ENCODE measurements around the gene SDR42E1. TPM values are rescaled to one million over a fixed set of nuclear protein-coding genes. Genes with fewer than 3 reads are reported as not detected.

SDR42E1 gene
- total RNA-seq, 1 donor from 2014 or later, result 0.37 TPM

DNA sequence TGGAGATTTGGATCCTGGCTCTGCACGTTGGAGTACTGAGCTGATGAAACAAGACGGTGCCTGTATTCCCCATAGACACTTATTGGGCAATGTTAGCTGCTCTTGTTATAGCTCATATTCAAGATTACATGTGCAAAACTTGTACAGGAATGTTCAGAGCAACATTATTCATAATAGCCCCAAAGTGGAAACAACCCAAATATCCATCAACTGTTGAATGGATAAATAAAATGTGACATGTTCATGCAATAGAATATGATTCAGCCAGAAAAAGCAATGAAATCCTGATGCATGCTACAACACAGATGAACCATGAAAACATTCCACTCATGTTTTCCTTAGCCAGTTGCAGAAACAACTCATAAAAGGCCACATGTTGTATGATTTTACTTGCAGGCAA is 5.7 kb upstream of the SDR42E1 start:
- TF ChIP-seq EZH2 (IDR thresholded peaks at IDR 0.05), result no peak
- TF ChIP-seq CTCF (IDR thresholded peaks at IDR 0.05), result no peak
- no peak for TF ChIP-seq EZH2phosphoT487 (IDR thresholded peaks at IDR 0.05)
- Histone ChIP-seq H2AFZ (replicated peaks) (no peak overlapping the region), H3F3A (ENCODE audit: low read depth) (no peaks in the 10 kb centered on the region), H4K20me1 (ENCODE audit: low read depth) (no peaks in the 10 kb centered on the region), H3K9me3 (ENCODE audit: low read depth) (no peaks in the 10 kb centered on the region), H3K36me3 (no peaks in the 10 kb centered on the region), H3K4me3 (no peak overlapping the region), H3K27me3 (no peaks in the 10 kb centered on the region), H3K9ac (no peak overlapping the region), H3K4me2 (no peak overlapping the region), H3K27ac (no peak overlapping the region), H3K79me2 (ENCODE audit: low read depth) (no peaks in the 10 kb centered on the region), H3K4me1 (no peaks in the 10 kb centered on the region)
- Mint-ChIP-seq H3K4me3 (no peak overlapping the region), H3K9me3 (peaks cover 14% of the 10 kb centered on the region), H3K27me3 (ENCODE audit: insufficient read depth, low read depth) (peaks cover 4% of the 10 kb centered on the region), H3K4me1 (no peaks in the 10 kb centered on the region), H3K36me3 (no peaks in the 10 kb centered on the region), H3K27ac (no peak overlapping the region)
- DNase-seq (ENCODE audit: low spot score), result no peak

GRCh38 chr16:82016263-82016662 is 5.0 kb upstream of the SDR42E1 start:
- H4K20me1 ChIP-seq (ENCODE audit: low read depth), result no peaks in the 10 kb centered on the region
- H3K4me1 Mint-ChIP-seq, result no peaks in the 10 kb centered on the region
- H3K27ac Mint-ChIP-seq, result no peak overlapping the region
- no peak overlapping the region for H3K4me3 ChIP-seq
- H3K9me3 Mint-ChIP-seq, result peaks cover 19% of the 10 kb centered on the region
- no peak overlapping the region for H3K9ac ChIP-seq
- no peak overlapping the region for H3K27ac ChIP-seq
- TF ChIP-seq CTCF (IDR thresholded peaks at IDR 0.05) (peak; percentile 51), EZH2 (IDR thresholded peaks at IDR 0.05) (no peak)
- H3F3A ChIP-seq (ENCODE audit: low read depth), result no peaks in the 10 kb centered on the region
- no peaks in the 10 kb centered on the region for H3K9me3 ChIP-seq (ENCODE audit: low read depth)
- H3K36me3 ChIP-seq, result no peaks in the 10 kb centered on the region
- no peaks in the 10 kb centered on the region for H3K4me1 ChIP-seq
- H3K27me3 Mint-ChIP-seq (ENCODE audit: insufficient read depth, low read depth), result peaks cover 5% of the 10 kb centered on the region
- no peaks in the 10 kb centered on the region for H3K27me3 ChIP-seq
- H2AFZ ChIP-seq (replicated peaks), result no peak overlapping the region
- H3K79me2 ChIP-seq (ENCODE audit: low read depth), result no peaks in the 10 kb centered on the region
- H3K4me2 ChIP-seq, result no peak overlapping the region
- no peak for DNase-seq (ENCODE audit: low spot score)
- peaks cover 2% of the 10 kb centered on the region for H3K36me3 Mint-ChIP-seq
- no peak overlapping the region for H3K4me3 Mint-ChIP-seq

GRCh38 chr16:82013139-82013538 is 1.9 kb upstream of the SDR42E1 start:
- peaks cover 13% of the 10 kb centered on the region for H3K27me3 Mint-ChIP-seq (ENCODE audit: insufficient read depth, low read depth)
- H3K27ac Mint-ChIP-seq, result no peak overlapping the region
- Histone ChIP-seq H3K27ac (no peak overlapping the region), H3K79me2 (ENCODE audit: low read depth) (no peaks in the 10 kb centered on the region), H3K27me3 (no peaks in the 10 kb centered on the region), H3K4me3 (no peak overlapping the region), H3K9ac (no peak overlapping the region), H3K4me2 (no peak overlapping the region), H3K9me3 (ENCODE audit: low read depth) (peaks cover 6% of the 10 kb centered on the region), H3K36me3 (no peaks in the 10 kb centered on the region), H3K4me1 (no peaks in the 10 kb centered on the region), H4K20me1 (ENCODE audit: low read depth) (no peaks in the 10 kb centered on the region), H3F3A (ENCODE audit: low read depth) (no peaks in the 10 kb centered on the region), H2AFZ (replicated peaks) (no peak overlapping the region)
- H3K4me1 Mint-ChIP-seq, result no peaks in the 10 kb centered on the region
- TF ChIP-seq EZH2phosphoT487 (IDR thresholded peaks at IDR 0.05), result no peak
- no peak for TF ChIP-seq CTCF (IDR thresholded peaks at IDR 0.05)
- TF ChIP-seq EZH2 (IDR thresholded peaks at IDR 0.05), result no peak
- H3K4me3 Mint-ChIP-seq, result no peak overlapping the region
- peaks cover 2% of the 10 kb centered on the region for H3K36me3 Mint-ChIP-seq
- DNase-seq (ENCODE audit: low spot score), result no peak
- peaks cover 43% of the 10 kb centered on the region for H3K9me3 Mint-ChIP-seq
